Suprapubic skin (tissue), 4 donors: Measurements from ENCODE around the gene DROSHA.

Experiments
- CTCF ChIP-seq, 2 donors: fragments of 200-600 bp in 1 of 2; fragments of 450-650 bp in 1 of 2; sonication (generic) in 1 of 2; IDR thresholded peaks; one replicate each; pipeline ENCODE4 v1.5.1; 2016 to 2019; ENCODE audit warnings: antibody characterized with exemption in 2 of 2, mild to moderate bottlenecking in 1 of 2, moderate library complexity in 1 of 2
- EP300 ChIP-seq: sonication (generic); formaldehyde crosslinking; IDR thresholded peaks from one replicate; pipeline ENCODE4 v1.6.1; 2017; ENCODE audit warnings: antibody characterized with exemption
- POLR2A ChIP-seq, 2 donors: fragments of 450-650 bp; IDR thresholded peaks; one replicate each; pipeline ENCODE4 v1.6.1; 2017; ENCODE audit warnings: antibody characterized with exemption in 2 of 2, mild to moderate bottlenecking in 2 of 2, moderate library complexity in 2 of 2
- POLR2AphosphoS5 ChIP-seq, 3 donors: sonication (generic); formaldehyde crosslinking; IDR thresholded peaks; one replicate each; pipeline ENCODE4 v1.6.1; 2017; ENCODE audit warnings: antibody characterized with exemption in 3 of 3

GRCh38 chr5:31459594-31459993 lies 72.3 kb downstream of the DROSHA start:
- TF ChIP-seq CTCF (IDR thresholded peaks at IDR 0.05) (no peak), EP300 (no peak), POLR2AphosphoS5 (IDR thresholded peaks at IDR 0.05) (no peak), POLR2A (IDR thresholded peaks at IDR 0.05) (no peak)
